DND-41 (cell line): ENCODE results near the gene MCF2L.
"Not testable (repeated sequence)": the region's sequence is repeated elsewhere in the genome, so short reads cannot be mapped to it uniquely, and the experiment has no call there.

Experiments
- ATAC-seq: fragments of 200-7000 bp; cut with Tn5 transposase; 3 replicates; pipeline ENCODE4 v1.9.1; 2021; ENCODE audit warnings: low read depth; ENCODE audit not compliant: insufficient read depth
- DNase-seq: peaks from one replicate; pipeline ENCODE4 v3.0.0-alpha.2; 2020
- H2AFZ ChIP-seq: 2 replicates; pipeline ENCODE4 v1.6.0; 2012; ENCODE audit warnings: low read depth, low read length
- H3K27ac ChIP-seq: 2 replicates; pipeline ENCODE4 v1.5.1; 2012; ENCODE audit warnings: low read length, inconsistent platforms
- H3K27me3 ChIP-seq: fragments of 200-600 bp; sonication (generic); 2 replicates; pipeline ENCODE4 v1.6.0; 2012; ENCODE audit warnings: low read length, mild to moderate bottlenecking, inconsistent platforms; ENCODE audit not compliant: insufficient read depth, poor library complexity
- H3K36me3 ChIP-seq: 2 replicates; pipeline ENCODE4 v1.5.1; 2012; ENCODE audit warnings: low read length, inconsistent platforms; ENCODE audit not compliant: insufficient read depth
- H3K4me1 ChIP-seq: 2 replicates; pipeline ENCODE4 v1.5.1; 2012; ENCODE audit warnings: mild to moderate bottlenecking, low read length; ENCODE audit not compliant: insufficient read depth
- H3K4me2 ChIP-seq: 2 replicates; pipeline ENCODE4 v1.6.0; 2012; ENCODE audit warnings: mild to moderate bottlenecking, moderate library complexity, low read length, inconsistent platforms; ENCODE audit not compliant: insufficient read depth
- H3K4me3 ChIP-seq, 2 experiments: fragments of 200-600 bp in 1 of 2; shearing (Covaris generic) in 1 of 2; 2 replicates each; pipeline ENCODE4 v1.5.1; 2012 to 2016; ENCODE audit warnings: inconsistent platforms in 2 of 2, low read length in 2 of 2, mild to moderate bottlenecking in 2 of 2, low read depth in 1 of 2, moderate library complexity in 1 of 2
- H3K79me2 ChIP-seq: 2 replicates; pipeline ENCODE4 v1.6.0; 2012; ENCODE audit warnings: low read length, inconsistent platforms; ENCODE audit not compliant: insufficient read depth
- H3K9ac ChIP-seq: 2 replicates; pipeline ENCODE4 v1.6.0; 2012; ENCODE audit warnings: low read depth, mild to moderate bottlenecking, inconsistent platforms, low read length, moderate library complexity
- H3K9me3 ChIP-seq: 2 replicates; pipeline ENCODE4 v1.5.1; 2012; ENCODE audit warnings: low read length, moderate library complexity, mild to moderate bottlenecking, inconsistent platforms; ENCODE audit not compliant: insufficient read depth, severe bottlenecking
- H4K20me1 ChIP-seq: 2 replicates; pipeline ENCODE4 v1.6.0; 2012; ENCODE audit warnings: low read length; ENCODE audit not compliant: insufficient read depth
- EZH2 ChIP-seq: IDR thresholded peaks from 3 replicates; pipeline ENCODE4 v1.6.1; 2012; ENCODE audit warnings: borderline replicate concordance, low read depth, mild to moderate bottlenecking, moderate library complexity, low read length, inconsistent platforms; ENCODE audit not compliant: severe bottlenecking
- TF ChIP-seq, protein P1 (sequence below): IDR thresholded peaks from 2 replicates; pipeline ENCODE4 v1.5.1; 2012; ENCODE audit warnings: borderline replicate concordance, low read length, moderate library complexity, mild to moderate bottlenecking; ENCODE audit not compliant: poor library complexity, severe bottlenecking; ENCODE audit errors: extremely low read depth

MCF2L gene

DNA sequence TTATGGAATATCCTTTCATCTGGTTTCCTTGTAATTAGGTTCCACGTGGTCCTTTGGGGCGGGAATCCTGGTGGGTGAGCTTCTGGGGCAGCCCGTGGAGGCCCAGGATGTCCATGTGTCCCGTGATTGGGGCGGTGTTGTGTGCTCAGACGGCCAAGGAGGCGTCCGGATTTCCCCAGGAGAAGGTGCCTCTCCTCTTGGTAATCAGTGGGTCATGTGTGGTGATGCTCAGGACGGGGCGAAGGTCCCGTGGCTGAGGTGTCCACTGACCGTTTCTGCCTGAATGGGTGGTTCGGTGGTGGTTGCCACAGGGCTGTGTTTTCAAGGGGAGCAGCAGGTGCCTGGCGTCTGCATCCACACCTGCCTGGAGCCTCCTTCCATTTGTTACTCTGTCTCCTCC lies 84.4 kb downstream of the MCF2L start:
- Histone ChIP-seq H2AFZ (no peak overlapping the region), H3K4me1 (no peaks in the 10 kb centered on the region)
- DNase-seq, result no peak

DNA sequence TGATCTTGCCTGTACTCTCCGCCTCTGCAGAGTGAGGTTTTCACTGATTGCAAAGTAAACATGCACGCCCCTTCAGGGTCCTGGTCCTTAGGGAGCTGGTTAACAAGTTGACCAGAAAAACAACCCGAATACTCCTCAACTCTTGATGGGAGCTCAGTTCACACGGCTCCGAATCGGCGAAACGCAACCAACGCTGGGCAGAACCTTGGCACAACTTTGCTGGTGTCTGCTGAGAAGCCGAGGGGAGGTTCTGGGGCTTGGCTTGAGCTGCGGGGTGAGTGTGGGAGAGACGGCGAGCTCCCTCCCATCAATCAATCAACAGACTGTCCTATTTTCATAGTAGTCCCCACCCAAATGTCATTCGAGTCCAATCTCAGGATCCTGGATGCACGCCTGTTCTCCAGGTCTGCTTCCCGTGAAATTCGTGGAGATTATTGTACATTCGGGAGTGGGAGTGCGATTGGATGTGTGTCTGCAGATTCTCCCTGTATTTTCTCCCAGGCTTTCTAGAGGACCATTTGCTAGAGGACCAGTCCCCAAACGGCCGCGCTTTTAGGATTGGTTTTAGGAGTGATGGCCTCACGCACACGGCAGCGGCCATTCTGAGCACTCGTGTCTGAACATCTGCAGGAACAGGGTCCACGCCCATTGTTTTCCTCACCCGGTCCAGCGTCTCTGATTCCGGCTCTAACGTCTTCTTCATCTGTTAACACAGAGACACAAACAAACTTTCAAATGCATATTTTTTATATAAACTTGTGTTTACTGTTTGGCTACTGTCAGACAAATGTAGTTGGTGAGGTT lies 85.0 kb downstream of the MCF2L start:
- Histone ChIP-seq H3K9me3 (peaks cover 5% of the 10 kb centered on the region), H3K36me3 (no peaks in the 10 kb centered on the region), H4K20me1 (no peaks in the 10 kb centered on the region), H3K4me3 (no peak overlapping the region), H3K4me2 (no peak overlapping the region), H2AFZ (no peak overlapping the region), H3K79me2 (no peaks in the 10 kb centered on the region), H3K4me1 (no peaks in the 10 kb centered on the region), H3K27me3 (no peaks in the 10 kb centered on the region), H3K27ac (no peak overlapping the region), H3K9ac (no peak overlapping the region)
- DNase-seq (no peak), ATAC-seq (no peak)
- no peak for TF ChIP-seq EZH2
- TF ChIP-seq, protein P1, sequence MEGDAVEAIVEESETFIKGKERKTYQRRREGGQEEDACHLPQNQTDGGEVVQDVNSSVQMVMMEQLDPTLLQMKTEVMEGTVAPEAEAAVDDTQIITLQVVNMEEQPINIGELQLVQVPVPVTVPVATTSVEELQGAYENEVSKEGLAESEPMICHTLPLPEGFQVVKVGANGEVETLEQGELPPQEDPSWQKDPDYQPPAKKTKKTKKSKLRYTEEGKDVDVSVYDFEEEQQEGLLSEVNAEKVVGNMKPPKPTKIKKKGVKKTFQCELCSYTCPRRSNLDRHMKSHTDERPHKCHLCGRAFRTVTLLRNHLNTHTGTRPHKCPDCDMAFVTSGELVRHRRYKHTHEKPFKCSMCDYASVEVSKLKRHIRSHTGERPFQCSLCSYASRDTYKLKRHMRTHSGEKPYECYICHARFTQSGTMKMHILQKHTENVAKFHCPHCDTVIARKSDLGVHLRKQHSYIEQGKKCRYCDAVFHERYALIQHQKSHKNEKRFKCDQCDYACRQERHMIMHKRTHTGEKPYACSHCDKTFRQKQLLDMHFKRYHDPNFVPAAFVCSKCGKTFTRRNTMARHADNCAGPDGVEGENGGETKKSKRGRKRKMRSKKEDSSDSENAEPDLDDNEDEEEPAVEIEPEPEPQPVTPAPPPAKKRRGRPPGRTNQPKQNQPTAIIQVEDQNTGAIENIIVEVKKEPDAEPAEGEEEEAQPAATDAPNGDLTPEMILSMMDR, result no peak

More for the DNA sequence above, 84.4 kb downstream of the MCF2L start:
- Histone ChIP-seq H3K79me2 (no peaks in the 10 kb centered on the region), H4K20me1 (no peaks in the 10 kb centered on the region), H3K9me3 (peaks cover 5% of the 10 kb centered on the region), H3K27ac (no peak overlapping the region), H3K27me3 (no peaks in the 10 kb centered on the region), H3K4me3 (no peak overlapping the region), H3K9ac (no peak overlapping the region), H3K4me2 (no peak overlapping the region), H3K36me3 (no peaks in the 10 kb centered on the region)
- no peak for TF ChIP-seq EZH2
- TF ChIP-seq, protein P1, result no peak
- ATAC-seq, result no peak

DNA sequence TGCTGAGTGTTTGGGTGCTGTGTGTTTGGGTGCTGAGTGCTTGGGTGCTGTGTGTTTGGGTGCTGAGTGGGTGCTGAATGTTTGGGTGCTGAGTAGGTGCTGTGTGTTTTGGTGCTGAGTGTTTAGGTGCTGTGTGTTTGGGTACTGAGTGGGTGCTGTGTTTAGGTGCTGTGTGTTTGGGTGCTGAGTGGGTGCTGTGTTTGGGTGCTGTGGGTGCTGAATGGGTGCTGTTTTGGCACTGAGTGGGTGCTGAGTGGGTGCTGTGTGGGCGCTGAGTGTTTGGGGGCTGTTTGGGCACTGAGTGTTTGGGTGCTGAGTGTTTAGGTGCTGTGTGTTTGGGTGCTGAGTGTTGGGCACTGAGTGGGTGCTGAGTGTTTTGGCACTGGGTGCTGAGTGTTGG lies 88.1 kb downstream of the MCF2L start:
- no peak for TF ChIP-seq EZH2
- TF ChIP-seq, protein P1, result no peak
- H4K20me1 ChIP-seq, result no peaks in the 10 kb centered on the region

DNA sequence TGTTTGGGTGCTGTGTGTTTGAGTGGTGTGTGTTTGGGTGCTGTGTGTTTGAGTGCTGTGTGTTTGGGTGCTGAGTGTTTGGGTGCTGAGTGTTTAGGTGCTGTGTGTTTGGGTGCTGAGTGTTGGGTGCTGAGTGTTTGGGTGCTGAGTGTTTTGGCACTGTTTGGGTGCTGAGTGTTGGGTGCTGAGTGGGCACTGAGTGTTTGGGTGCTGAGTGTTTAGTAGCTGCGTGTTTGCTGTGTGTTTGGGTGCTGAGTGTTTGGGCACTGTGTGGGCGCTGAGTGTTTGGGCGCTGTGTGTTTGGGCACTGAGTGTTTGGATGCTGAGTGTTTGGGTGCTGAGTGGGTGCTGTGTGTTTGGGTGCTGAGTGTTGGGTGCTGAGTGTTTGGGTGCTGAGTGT lies 88.5 kb downstream of the MCF2L start:
- H3K4me2 ChIP-seq, H3K9ac ChIP-seq, H4K20me1 ChIP-seq, H3K27ac ChIP-seq, H3K27me3 ChIP-seq, H3K9me3 ChIP-seq, H3K36me3 ChIP-seq, ATAC-seq, H3K4me3 ChIP-seq, H2AFZ ChIP-seq, H3K4me1 ChIP-seq, H3K79me2 ChIP-seq, DNase-seq: not testable (repeated sequence)

More for the DNA sequence above, 88.1 kb downstream of the MCF2L start:
- no peaks in the 10 kb centered on the region for H3K36me3 ChIP-seq
- peaks cover 5% of the 10 kb centered on the region for H3K9me3 ChIP-seq
- no peak overlapping the region for H3K27ac ChIP-seq
- no peaks in the 10 kb centered on the region for H3K4me1 ChIP-seq
- no peak for DNase-seq
- no peak overlapping the region for H3K4me2 ChIP-seq
- no peak overlapping the region for H2AFZ ChIP-seq
- H3K4me3 ChIP-seq, result no peak overlapping the region
- no peak overlapping the region for H3K9ac ChIP-seq
- no peak for ATAC-seq
- H3K79me2 ChIP-seq, result no peaks in the 10 kb centered on the region
- no peaks in the 10 kb centered on the region for H3K27me3 ChIP-seq
